MM.1S (cell line): ENCODE results near the gene MAD1L1.

Source experiments
- DNase-seq: peaks from one replicate; pipeline ENCODE4 v3.0.0-alpha.2; 2015
- H2AFZ ChIP-seq: fragments of 300-600 bp; sonication (generic); 2 replicates; pipeline ENCODE4 v1.6.0; 2016; ENCODE audit warnings: antibody characterized with exemption, low read length
- H3F3A ChIP-seq: fragments of 300-600 bp; sonication (generic); 2 replicates; pipeline ENCODE4 v1.6.1; 2016; ENCODE audit warnings: mild to moderate bottlenecking, antibody characterized with exemption, low read length, moderate library complexity, mixed read lengths; ENCODE audit not compliant: insufficient read depth
- H3K27ac ChIP-seq: fragments of 300-600 bp; sonication (generic); 2 replicates; pipeline ENCODE4 v1.5.1; 2016; ENCODE audit warnings: mild to moderate bottlenecking, low read length
- H3K27me3 ChIP-seq: fragments of 300-600 bp; sonication (generic); replicated peaks from 2 replicates; pipeline ENCODE4 v1.6.0; 2016; ENCODE audit warnings: low read length; ENCODE audit not compliant: insufficient read depth
- H3K36me3 ChIP-seq: fragments of 300-600 bp; sonication (generic); replicated peaks from 2 replicates; pipeline ENCODE4 v1.6.1; 2016; ENCODE audit warnings: mild to moderate bottlenecking, low read length, mixed read lengths; ENCODE audit not compliant: insufficient read depth
- H3K4me1 ChIP-seq: fragments of 300-600 bp; sonication (generic); 2 replicates; pipeline ENCODE4 v1.6.1; 2016; ENCODE audit warnings: low read length, mixed read lengths
- H3K4me2 ChIP-seq: fragments of 300-600 bp; sonication (generic); 2 replicates; pipeline ENCODE4 v1.6.0; 2016; ENCODE audit warnings: low read depth, low read length
- H3K4me3 ChIP-seq: fragments of 300-600 bp; sonication (generic); 2 replicates; pipeline ENCODE4 v1.5.1; 2016; ENCODE audit warnings: low read length, mixed read lengths
- H3K79me2 ChIP-seq: fragments of 300-600 bp; sonication (generic); 2 replicates; pipeline ENCODE4 v1.6.1; 2016; ENCODE audit warnings: mixed run types, low read length, mixed read lengths
- H3K9ac ChIP-seq: fragments of 300-600 bp; sonication (generic); 2 replicates; pipeline ENCODE4 v1.6.1; 2016; ENCODE audit warnings: low read length, mixed read lengths
- H3K9me2 ChIP-seq: fragments of 300-600 bp; sonication (generic); replicated peaks from 2 replicates; pipeline ENCODE4 v1.6.1; 2016; ENCODE audit warnings: mild to moderate bottlenecking, low read length, mixed read lengths; ENCODE audit not compliant: insufficient read depth
- H3K9me3 ChIP-seq: fragments of 300-600 bp; sonication (generic); replicated peaks from 2 replicates; pipeline ENCODE4 v1.6.1; 2016; ENCODE audit warnings: mild to moderate bottlenecking, low read length, mixed read lengths; ENCODE audit not compliant: insufficient read depth
- H4K20me1 ChIP-seq: fragments of 300-600 bp; sonication (generic); 2 replicates; pipeline ENCODE4 v1.6.1; 2016; ENCODE audit warnings: mild to moderate bottlenecking, low read length, moderate library complexity, mixed read lengths; ENCODE audit not compliant: insufficient read depth
- EZH2 ChIP-seq: fragments of 300-600 bp; sonication (generic); optimal IDR thresholded peaks from 2 replicates; pipeline ENCODE3; 2017; ENCODE audit warnings: low read depth, mild to moderate bottlenecking, antibody characterized with exemption, low read length, mixed read lengths
- EZH2phosphoT487 ChIP-seq: fragments of 300-600 bp; sonication (generic); IDR thresholded peaks from 2 replicates; pipeline ENCODE4 v1.6.1; 2018; ENCODE audit warnings: antibody characterized with exemption, low read length
- TF ChIP-seq, protein P1 (sequence below): fragments of 300-600 bp; sonication (generic); IDR thresholded peaks from 2 replicates; pipeline ENCODE4 v1.5.1; 2016; ENCODE audit warnings: antibody characterized with exemption, low read length, mixed read lengths

Gene MAD1L1

DNA sequence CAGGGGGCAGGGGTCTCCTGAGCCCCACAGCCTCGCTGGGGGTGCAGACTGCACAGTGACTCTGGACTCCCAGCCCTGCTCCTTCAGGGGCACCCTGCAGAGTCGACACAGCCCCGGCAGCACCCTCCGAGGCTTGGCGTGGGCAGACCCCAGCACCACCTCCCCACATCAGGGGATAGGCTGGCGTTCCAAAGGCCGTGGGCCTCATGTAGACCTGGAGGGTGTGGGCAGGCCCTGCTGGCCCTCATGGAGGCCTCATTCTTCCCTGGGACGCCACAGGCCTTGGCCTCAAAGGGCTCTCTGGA, 296.8 kb downstream of the MAD1L1 start:
- H2AFZ ChIP-seq, result no peak overlapping the region
- no peaks in the 10 kb centered on the region for H3F3A ChIP-seq
- H3K36me3 ChIP-seq, result no peaks in the 10 kb centered on the region
- no peak overlapping the region for H3K9ac ChIP-seq
- no peak for TF ChIP-seq EZH2phosphoT487
- no peak for TF ChIP-seq EZH2
- TF ChIP-seq, protein P1, sequence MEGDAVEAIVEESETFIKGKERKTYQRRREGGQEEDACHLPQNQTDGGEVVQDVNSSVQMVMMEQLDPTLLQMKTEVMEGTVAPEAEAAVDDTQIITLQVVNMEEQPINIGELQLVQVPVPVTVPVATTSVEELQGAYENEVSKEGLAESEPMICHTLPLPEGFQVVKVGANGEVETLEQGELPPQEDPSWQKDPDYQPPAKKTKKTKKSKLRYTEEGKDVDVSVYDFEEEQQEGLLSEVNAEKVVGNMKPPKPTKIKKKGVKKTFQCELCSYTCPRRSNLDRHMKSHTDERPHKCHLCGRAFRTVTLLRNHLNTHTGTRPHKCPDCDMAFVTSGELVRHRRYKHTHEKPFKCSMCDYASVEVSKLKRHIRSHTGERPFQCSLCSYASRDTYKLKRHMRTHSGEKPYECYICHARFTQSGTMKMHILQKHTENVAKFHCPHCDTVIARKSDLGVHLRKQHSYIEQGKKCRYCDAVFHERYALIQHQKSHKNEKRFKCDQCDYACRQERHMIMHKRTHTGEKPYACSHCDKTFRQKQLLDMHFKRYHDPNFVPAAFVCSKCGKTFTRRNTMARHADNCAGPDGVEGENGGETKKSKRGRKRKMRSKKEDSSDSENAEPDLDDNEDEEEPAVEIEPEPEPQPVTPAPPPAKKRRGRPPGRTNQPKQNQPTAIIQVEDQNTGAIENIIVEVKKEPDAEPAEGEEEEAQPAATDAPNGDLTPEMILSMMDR, result no peak
- DNase-seq, result no peak
- no peak overlapping the region for H3K27ac ChIP-seq
- H3K79me2 ChIP-seq, result no peaks in the 10 kb centered on the region
- no peaks in the 10 kb centered on the region for H4K20me1 ChIP-seq
- H3K9me2 ChIP-seq, result no peaks in the 10 kb centered on the region
- no peaks in the 10 kb centered on the region for H3K27me3 ChIP-seq
- H3K4me3 ChIP-seq, result no peak overlapping the region
- no peaks in the 10 kb centered on the region for H3K4me1 ChIP-seq
- no peaks in the 10 kb centered on the region for H3K9me3 ChIP-seq
- no peak overlapping the region for H3K4me2 ChIP-seq

DNA sequence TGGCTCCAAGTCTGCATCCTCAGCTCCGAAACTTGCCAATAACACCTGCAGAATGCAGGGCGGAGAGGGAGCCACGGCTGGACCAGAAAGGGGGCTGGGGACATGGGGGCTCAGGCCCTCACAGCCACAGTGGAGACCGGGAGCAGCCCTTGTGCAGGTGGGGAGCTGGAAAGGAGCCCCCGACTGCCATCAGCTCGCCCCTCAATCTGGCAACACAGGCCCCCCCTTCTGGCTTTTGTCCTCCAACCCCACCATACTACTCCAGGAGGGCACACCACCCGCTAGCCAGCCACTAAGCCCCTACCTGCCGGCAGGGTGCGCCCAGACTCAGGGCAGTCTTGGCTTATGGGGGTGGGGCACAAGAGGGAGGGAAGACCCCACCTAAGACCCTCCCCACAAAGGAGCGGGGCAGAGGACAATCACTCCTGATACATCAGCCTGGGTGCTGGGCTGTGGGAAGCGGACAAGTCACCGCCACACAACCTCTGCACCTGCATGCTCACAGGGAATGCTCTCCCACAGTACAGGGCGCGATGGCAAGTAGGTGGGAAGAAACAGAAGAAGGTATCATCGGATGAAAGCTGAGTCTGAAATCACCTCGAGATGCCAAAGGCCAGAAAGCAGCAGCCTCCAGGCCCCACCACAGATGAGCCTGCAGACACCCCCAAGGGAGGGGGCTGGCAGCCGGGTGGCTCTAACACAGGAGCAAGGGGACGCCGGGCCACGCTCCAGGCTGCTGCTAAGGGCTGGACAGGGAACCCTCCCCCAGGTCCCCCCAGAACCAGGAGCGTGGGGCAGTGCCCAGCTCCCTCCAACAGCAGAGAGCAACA, 297.4 kb downstream of the MAD1L1 start:
- DNase-seq, result no peak
- Histone ChIP-seq H3K4me2 (no peak overlapping the region), H3K36me3 (no peaks in the 10 kb centered on the region), H4K20me1 (no peaks in the 10 kb centered on the region), H3K4me3 (no peak overlapping the region), H2AFZ (no peak overlapping the region), H3K9me2 (no peaks in the 10 kb centered on the region), H3K27ac (no peak overlapping the region), H3F3A (no peaks in the 10 kb centered on the region), H3K27me3 (no peaks in the 10 kb centered on the region), H3K9ac (no peak overlapping the region), H3K4me1 (no peaks in the 10 kb centered on the region), H3K9me3 (no peaks in the 10 kb centered on the region), H3K79me2 (no peaks in the 10 kb centered on the region)
- TF ChIP-seq, protein P1, result no peak
- TF ChIP-seq EZH2phosphoT487 (no peak), EZH2 (no peak)

DNA sequence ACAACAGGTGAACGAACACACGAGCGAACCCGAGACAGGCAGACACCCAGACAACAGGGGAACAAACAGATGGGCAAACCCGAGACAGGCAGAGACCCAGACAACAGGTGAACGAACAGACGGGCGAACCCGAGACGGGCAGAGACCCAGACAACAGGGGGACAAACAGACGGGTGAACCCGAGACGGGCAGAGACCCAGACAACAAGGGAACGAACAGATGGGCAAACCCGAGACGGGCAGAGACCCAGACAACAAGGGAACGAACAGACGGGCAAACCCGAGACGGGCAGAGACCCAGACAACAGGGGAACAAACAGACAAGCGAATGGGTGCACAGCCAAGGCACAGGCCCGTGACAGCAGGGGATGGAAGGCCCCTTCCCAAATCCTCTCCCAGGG, 298.0 kb downstream of the MAD1L1 start:
- H3K4me2 ChIP-seq, result no peak overlapping the region
- no peaks in the 10 kb centered on the region for H3K27me3 ChIP-seq
- no peaks in the 10 kb centered on the region for H4K20me1 ChIP-seq
- H3K4me1 ChIP-seq, result no peaks in the 10 kb centered on the region
- no peak overlapping the region for H3K27ac ChIP-seq
- no peak for DNase-seq
- H3K79me2 ChIP-seq, result no peaks in the 10 kb centered on the region
- H3K36me3 ChIP-seq, result no peaks in the 10 kb centered on the region
- no peaks in the 10 kb centered on the region for H3K9me3 ChIP-seq
- no peak overlapping the region for H3K9ac ChIP-seq
- TF ChIP-seq, protein P1, result no peak
- TF ChIP-seq EZH2, result no peak
- TF ChIP-seq EZH2phosphoT487, result no peak
- no peaks in the 10 kb centered on the region for H3F3A ChIP-seq
- no peak overlapping the region for H3K4me3 ChIP-seq
- no peaks in the 10 kb centered on the region for H3K9me2 ChIP-seq
- H2AFZ ChIP-seq, result no peak overlapping the region
